NCI-H2081 (cell line): ENCODE measurements around the gene NF1.
"Not testable (repeated sequence)": the region's sequence is repeated elsewhere in the genome, so short reads cannot be mapped to it uniquely, and the experiment has no call there.

ENCODE experiments used
- DNase-seq, 2 experiments: peaks; one replicate each; lab custom pipeline; 2025; lab: John Stamatoyannopoulos, UW

NF1 gene

GRCh38 chr17:31130286-31131224 lies 35.8 kb downstream of the NF1 start:
- no peak for DNase-seq

GRCh38 chr17:31131299-31131698 lies 36.5 kb downstream of the NF1 start:
- DNase-seq, result no peak

GRCh38 chr17:31132977-31133376 lies 38.2 kb downstream of the NF1 start:
- DNase-seq, result no peak

GRCh38 chr17:31134576-31134975 lies 39.8 kb downstream of the NF1 start:
- DNase-seq, result no peak

GRCh38 chr17:31136319-31136718 lies 41.5 kb downstream of the NF1 start:
- no peak for DNase-seq

GRCh38 chr17:31140111-31140510 lies 45.3 kb downstream of the NF1 start:
- no peak for DNase-seq

- no peak for DNase-seq
Measured at GRCh38 chr17:31144428-31144827, 49.7 kb downstream of the NF1 start.

- no peak for DNase-seq
Measured at GRCh38 chr17:31144836-31145235, 50.1 kb downstream of the NF1 start.

GRCh38 chr17:31147507-31148202 lies 52.9 kb downstream of the NF1 start:
- DNase-seq, result no peak

GRCh38 chr17:31148205-31148604 lies 53.4 kb downstream of the NF1 start:
- DNase-seq, result no peak

GRCh38 chr17:31152271-31152670 lies 57.5 kb downstream of the NF1 start:
- no peak for DNase-seq

- DNase-seq, result no peak
Measured at GRCh38 chr17:31155208-31155810, 60.5 kb downstream of the NF1 start.

- no peak for DNase-seq
Measured at GRCh38 chr17:31156326-31156725, 61.5 kb downstream of the NF1 start.

- DNase-seq, result not testable (repeated sequence)
Measured at GRCh38 chr17:31156864-31157263, 62.1 kb downstream of the NF1 start.

GRCh38 chr17:31158746-31159377 lies 64.1 kb downstream of the NF1 start:
- DNase-seq, result no peak

- DNase-seq, result no peak
Measured at GRCh38 chr17:31163091-31163781, 68.5 kb downstream of the NF1 start.

- no peak for DNase-seq
Measured at GRCh38 chr17:31167111-31167510, 72.3 kb downstream of the NF1 start.

- no peak for DNase-seq
Measured at GRCh38 chr17:31171701-31172100, 76.9 kb downstream of the NF1 start.

- no peak for DNase-seq
Measured at GRCh38 chr17:31172388-31172787, 77.6 kb downstream of the NF1 start.

GRCh38 chr17:31174215-31174614 lies 79.4 kb downstream of the NF1 start:
- DNase-seq, result no peak

GRCh38 chr17:31175237-31175636 lies 80.5 kb downstream of the NF1 start:
- DNase-seq, result no peak

- not testable (repeated sequence) for DNase-seq
Measured at GRCh38 chr17:31176143-31176542, 81.4 kb downstream of the NF1 start.
